Measurements from ENCODE around the gene CRIP3.
A peak's percentile ranks its signal among the peaks of the same experiment; 100 is the strongest.

The CRIP3 gene

DNA sequence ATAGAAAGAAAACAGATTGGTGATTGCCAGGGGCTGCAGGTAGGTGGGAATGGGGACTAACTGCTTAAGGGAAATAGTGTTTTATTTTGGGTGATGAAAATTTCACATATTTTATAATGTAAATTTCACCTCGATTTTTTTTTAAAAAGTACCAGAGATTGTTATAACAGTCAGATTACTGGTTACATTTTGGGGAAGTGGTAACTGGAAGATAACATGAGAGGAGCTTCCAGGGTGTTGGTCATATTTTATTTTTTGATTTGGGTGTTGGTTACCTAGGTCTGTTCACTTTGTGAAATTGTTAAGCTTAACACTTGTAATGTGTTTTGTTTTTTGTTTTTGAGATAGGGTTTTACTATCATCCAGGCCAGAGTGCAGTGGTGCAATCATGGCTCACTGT, 17.2 kb upstream of the CRIP3 start:
- TF ChIP-seq, protein P1, sequence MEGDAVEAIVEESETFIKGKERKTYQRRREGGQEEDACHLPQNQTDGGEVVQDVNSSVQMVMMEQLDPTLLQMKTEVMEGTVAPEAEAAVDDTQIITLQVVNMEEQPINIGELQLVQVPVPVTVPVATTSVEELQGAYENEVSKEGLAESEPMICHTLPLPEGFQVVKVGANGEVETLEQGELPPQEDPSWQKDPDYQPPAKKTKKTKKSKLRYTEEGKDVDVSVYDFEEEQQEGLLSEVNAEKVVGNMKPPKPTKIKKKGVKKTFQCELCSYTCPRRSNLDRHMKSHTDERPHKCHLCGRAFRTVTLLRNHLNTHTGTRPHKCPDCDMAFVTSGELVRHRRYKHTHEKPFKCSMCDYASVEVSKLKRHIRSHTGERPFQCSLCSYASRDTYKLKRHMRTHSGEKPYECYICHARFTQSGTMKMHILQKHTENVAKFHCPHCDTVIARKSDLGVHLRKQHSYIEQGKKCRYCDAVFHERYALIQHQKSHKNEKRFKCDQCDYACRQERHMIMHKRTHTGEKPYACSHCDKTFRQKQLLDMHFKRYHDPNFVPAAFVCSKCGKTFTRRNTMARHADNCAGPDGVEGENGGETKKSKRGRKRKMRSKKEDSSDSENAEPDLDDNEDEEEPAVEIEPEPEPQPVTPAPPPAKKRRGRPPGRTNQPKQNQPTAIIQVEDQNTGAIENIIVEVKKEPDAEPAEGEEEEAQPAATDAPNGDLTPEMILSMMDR (IDR thresholded peaks at IDR 0.05; ENCODE audit: low read depth, low read length) = no peak
- no peak for DNase-seq (ENCODE audit: low read depth in 2 of 2)
- H3K4me3 ChIP-seq (replicated peaks in 1 of 2; ENCODE audit: low read depth in 2 of 2, low read length in 2 of 2) = no peak overlapping the region

DNA sequence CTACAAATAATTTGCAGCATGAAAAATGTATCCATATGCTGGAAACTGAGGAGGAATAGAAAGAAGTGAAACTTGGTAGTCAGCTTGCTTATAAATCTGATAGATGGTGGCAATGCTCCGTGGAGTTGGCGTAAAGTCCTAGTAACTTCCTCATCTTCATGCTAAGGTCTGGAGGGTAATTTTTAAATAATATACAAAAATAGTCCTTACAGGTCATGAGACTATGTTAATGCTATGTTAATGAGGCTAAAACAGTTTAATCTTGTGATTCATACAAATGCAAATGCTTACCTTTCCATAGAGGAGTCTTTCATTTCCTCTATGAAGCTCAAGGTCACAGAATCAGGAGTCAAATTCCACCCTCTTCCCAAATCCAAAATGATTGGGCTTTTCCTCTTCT, 9.4 kb upstream of the CRIP3 start:
- no peak overlapping the region for H3K4me3 ChIP-seq (replicated peaks in 1 of 2; ENCODE audit: low read depth in 2 of 2, low read length in 2 of 2)
- no peak for DNase-seq (ENCODE audit: low read depth in 2 of 2)
- TF ChIP-seq, protein P1 (IDR thresholded peaks at IDR 0.05; ENCODE audit: low read depth, low read length) = no peak

DNA sequence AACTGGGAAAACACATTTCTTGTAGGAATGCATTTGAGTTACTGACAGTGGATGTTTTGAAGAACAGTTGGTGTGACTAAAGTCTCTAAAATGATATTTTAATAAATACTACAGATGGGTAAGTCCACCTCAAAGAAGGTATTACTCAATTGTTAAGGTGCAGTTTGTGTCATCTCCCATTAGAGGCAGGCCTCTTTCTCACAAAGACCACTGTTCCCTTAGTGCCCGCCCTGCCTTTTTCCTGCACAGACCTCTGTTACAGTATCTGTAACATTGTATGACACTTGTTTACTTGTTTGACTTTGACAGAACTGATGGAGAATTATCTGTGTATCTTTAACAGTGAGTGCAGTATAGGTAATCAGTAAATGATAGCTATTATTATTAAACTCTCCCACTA, 5.2 kb upstream of the CRIP3 start:
- no peak for DNase-seq (ENCODE audit: low read depth in 2 of 2)
- no peak overlapping the region for H3K4me3 ChIP-seq (replicated peaks in 1 of 2; ENCODE audit: low read depth in 2 of 2, low read length in 2 of 2)
- TF ChIP-seq, protein P1 (IDR thresholded peaks at IDR 0.05; ENCODE audit: low read depth, low read length) = no peak

DNA sequence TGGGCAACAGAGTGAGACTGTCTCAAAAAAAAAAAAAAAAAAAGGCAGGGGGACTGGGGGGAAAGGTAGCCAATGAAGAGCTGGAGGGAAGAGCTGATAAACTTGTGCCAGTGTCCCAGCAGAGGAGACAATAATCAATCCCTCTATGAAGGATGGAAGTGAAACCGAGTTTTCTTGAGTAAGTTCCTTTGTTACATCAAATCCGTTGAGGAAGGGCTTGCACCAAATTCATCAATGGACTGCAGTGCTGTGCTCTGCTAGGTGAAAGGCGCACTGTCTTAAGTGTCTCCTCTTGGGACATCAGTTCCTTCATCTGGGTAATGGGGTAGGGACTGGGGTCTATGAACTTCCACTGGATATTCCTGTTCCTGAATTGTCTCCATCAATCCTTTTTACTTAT, 3.0 kb upstream of the CRIP3 start:
- TF ChIP-seq, protein P1 (IDR thresholded peaks at IDR 0.05; ENCODE audit: low read depth, low read length) = no peak
- no peak for DNase-seq (ENCODE audit: low read depth in 2 of 2)
- no peak overlapping the region for H3K4me3 ChIP-seq (replicated peaks in 1 of 2; ENCODE audit: low read depth in 2 of 2, low read length in 2 of 2)

DNA sequence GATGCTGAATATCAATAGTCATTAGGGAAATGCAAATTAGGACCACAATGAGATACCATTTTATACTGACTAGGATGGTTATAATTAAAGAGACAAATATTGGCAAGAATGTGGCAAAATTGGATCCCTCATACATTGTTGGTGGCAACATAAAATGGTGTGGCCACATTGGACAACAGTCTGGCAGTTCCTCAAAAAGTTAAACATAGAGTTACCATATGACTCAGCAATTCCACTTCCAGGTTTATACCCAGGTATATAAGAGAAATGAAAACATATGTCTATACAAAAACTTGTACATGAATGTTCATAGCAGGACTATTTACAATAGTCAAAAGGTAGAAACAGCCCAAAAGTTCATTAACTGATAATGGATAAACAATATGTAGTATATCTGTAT, 2.0 kb upstream of the CRIP3 start:
- TF ChIP-seq, protein P1 (IDR thresholded peaks at IDR 0.05; ENCODE audit: low read depth, low read length) = no peak
- no peak for DNase-seq (ENCODE audit: low read depth in 2 of 2)

DNA sequence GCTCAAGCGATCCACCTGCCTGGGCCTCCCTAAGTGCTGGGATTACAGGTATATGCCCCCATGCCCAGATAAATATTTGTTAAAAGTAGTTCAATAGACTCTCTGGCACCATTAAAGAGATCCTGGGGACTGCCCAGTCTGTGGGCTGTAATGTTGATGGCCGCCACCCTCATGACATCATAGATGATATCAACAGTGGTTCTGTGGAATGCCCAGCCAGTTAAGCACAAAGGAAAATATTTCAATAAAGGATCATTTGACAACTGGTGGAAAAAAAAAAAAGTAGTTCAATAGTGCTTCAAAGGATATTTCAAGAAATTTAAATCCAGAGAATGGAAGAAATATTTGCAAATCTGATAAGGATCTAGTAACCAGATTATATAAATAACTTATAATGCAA, 1.5 kb upstream of the CRIP3 start:
- no peak for DNase-seq (ENCODE audit: low read depth in 2 of 2)
- H3K4me3 ChIP-seq (replicated peaks in 1 of 2; ENCODE audit: low read depth in 2 of 2, low read length in 2 of 2) = no peak overlapping the region
- TF ChIP-seq, protein P1 (IDR thresholded peaks at IDR 0.05; ENCODE audit: low read depth, low read length) = no peak

More for the DNA sequence above, 2.0 kb upstream of the CRIP3 start:
- H3K4me3 ChIP-seq (replicated peaks in 1 of 2; ENCODE audit: low read depth in 2 of 2, low read length in 2 of 2) = no peak overlapping the region

DNA sequence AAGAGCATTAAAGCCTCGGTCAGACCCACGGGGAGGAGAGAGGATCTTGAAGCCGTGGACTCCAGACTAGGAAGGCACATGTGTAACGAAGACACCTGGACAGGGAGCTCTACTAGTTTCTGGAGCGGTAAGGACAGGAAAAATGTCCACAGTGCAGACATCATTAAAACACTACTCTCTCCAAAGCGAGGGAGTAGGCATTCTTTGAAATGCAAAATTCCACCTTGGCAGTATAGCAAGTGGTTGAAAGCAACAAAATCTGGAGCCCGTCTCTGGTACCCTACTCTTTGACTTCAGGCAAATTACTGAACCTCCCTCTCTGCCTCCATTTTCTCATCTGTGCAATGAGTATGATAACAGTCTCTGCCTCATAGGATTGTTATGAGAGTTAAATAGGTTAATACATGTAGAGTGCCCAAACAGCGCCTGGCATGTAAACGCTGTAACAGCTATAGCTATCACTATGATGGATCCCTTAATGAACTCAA, 408 bp upstream of the CRIP3 start:
- TF ChIP-seq, protein P1 (IDR thresholded peaks at IDR 0.05; ENCODE audit: low read depth, low read length) = no peak
- DNase-seq (ENCODE audit: low read depth in 2 of 2) = no peak
- peak overlapping the region in 1 of 2 donors; percentile 36 for H3K4me3 ChIP-seq (replicated peaks in 1 of 2; ENCODE audit: low read depth in 2 of 2, low read length in 2 of 2)
